ACC112 (cell line): Measurements from ENCODE around the gene EPB41L5.

Source experiments
- H2AFZ ChIP-seq: fragments of 200-600 bp; sonication (generic); one replicate; pipeline ENCODE4 v1.6.0; 2017; ENCODE audit warnings: antibody characterized with exemption, low read length; ENCODE audit not compliant: unreplicated experiment
- H3K27ac ChIP-seq: fragments of 200-600 bp; sonication (generic); 2 replicates; pipeline ENCODE4 v1.5.1; 2014; ENCODE audit warnings: low read depth, mild to moderate bottlenecking, antibody characterized with exemption, low read length, moderate library complexity
- H3K27me3 ChIP-seq: fragments of 200-600 bp; sonication (generic); 2 replicates; pipeline ENCODE4 v1.6.1; 2014; ENCODE audit warnings: mild to moderate bottlenecking, antibody characterized with exemption, low read length, moderate library complexity, mixed read lengths; ENCODE audit not compliant: insufficient read depth
- H3K36me3 ChIP-seq: fragments of 200-600 bp; sonication (generic); 2 replicates; pipeline ENCODE4 v1.6.1; 2016; ENCODE audit warnings: mild to moderate bottlenecking, antibody characterized with exemption, low read length, moderate library complexity, mixed read lengths; ENCODE audit not compliant: insufficient read depth
- H3K4me1 ChIP-seq: fragments of 200-600 bp; sonication (generic); one replicate; pipeline ENCODE4 v1.6.1; 2016; ENCODE audit warnings: low read length, mixed read lengths; ENCODE audit not compliant: insufficient read depth, unreplicated experiment, control insufficient read depth
- H3K4me3 ChIP-seq: fragments of 200-600 bp; sonication (generic); 2 replicates; pipeline ENCODE4 v1.5.1; 2014; ENCODE audit warnings: mild to moderate bottlenecking, low read depth, low read length
- H3K79me2 ChIP-seq: fragments of 200-600 bp; sonication (generic); one replicate; pipeline ENCODE4 v1.6.0; 2016; ENCODE audit warnings: low read length; ENCODE audit not compliant: control insufficient read depth, unreplicated experiment, insufficient read depth

The EPB41L5 gene

DNA sequence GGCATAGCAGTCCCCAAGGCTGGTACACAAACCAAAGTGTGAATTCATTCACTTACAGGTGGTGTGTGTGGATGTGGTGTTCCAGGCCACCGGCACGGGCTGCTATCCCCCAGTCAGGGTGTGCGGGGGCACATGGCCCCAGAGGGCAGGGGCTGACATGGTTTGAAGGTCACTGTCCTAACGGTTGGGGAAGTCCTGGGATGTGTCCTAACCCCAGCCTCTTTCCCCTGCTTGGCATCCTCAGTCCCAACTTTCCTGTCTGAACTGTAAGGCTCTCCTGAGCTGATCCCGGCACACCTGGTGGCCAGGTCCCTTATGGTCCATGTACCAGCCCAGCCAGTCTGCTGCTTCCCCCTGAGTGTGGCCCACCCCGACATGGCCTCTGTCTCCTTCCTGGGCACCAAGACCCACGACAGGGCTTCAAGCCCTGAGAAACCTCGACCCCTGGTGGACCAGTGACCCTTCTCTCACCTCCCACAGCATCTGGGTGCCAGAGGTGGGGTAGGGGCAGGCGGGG, 212.7 kb downstream of the EPB41L5 start:
- no peak overlapping the region for H3K4me3 ChIP-seq
- H3K79me2 ChIP-seq, result peaks cover 22% of the 10 kb centered on the region
- peaks cover 11% of the 10 kb centered on the region; the same call in 1 of the 2 replicates for H3K36me3 ChIP-seq
- peaks cover 28% of the 10 kb centered on the region for H3K4me1 ChIP-seq
- no peak overlapping the region for H2AFZ ChIP-seq
- no peaks in the 10 kb centered on the region for H3K27me3 ChIP-seq
- H3K27ac ChIP-seq, result no peak overlapping the region

DNA sequence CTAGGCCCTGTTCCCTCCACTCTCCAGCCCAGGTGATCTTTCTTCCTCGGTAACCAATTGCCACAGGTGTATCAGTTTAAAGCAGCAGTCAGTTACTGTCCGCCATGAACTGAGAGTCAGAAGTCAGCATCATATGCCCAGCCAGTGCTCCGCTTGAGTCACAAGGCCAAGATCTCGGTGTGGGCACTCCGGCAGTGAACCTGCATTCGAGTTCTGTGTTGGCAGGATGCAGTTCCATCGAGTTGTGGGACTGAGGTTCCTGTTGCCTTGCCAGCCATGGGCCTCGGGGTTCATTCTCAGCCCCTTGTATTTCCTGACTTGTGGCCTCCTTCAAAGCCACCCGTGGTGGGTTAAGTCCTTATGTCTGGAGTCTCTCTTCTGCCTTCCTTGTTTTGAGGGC, 213.4 kb downstream of the EPB41L5 start:
- Histone ChIP-seq H3K27ac (no peak overlapping the region), H3K4me1 (peaks cover 25% of the 10 kb centered on the region)

DNA sequence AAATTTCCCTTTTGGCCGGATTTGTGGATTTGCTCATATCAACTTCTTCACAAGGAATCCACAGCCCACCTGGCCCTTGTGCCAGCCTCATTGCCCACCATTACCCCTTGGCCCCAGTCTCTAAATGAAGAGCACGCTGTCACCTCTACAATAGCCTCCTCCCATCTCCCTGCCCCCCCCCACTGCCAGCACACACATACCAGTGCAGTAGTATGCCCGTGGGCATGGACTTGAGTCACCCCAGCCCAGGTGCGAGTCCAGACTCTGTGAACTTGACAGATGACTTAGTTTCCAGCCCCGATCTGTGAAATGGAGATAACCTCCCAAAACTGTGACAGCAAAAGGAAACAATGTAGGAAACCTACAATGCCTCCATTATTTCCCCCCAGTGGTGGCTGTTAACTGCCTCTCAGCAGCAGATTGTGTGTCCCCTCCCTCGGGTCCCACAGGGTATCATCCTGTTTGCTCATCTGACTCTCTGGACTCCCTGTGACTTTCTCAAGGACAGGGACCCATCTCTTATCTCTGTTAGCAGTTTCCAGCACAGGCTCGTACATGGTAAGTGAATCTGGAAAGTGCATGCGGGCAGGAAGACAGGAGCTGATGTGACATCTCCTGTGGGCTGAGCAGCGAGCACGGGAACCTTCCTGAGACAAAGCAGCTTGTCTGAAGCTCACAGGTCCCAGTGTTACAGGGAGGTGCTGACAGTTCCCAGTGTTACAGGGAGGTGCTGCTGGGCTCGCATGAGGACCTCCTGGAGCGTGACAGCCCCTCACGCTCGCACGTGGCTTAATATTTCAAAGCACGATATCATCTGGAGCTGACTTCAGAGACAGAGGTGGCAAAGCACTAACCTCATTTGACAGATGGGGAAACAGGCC, 214.5 kb downstream of the EPB41L5 start:
- H3K27me3 ChIP-seq, result no peaks in the 10 kb centered on the region
- H3K4me1 ChIP-seq, result peaks cover 15% of the 10 kb centered on the region
- no peak overlapping the region for H3K4me3 ChIP-seq
- no peak overlapping the region for H3K27ac ChIP-seq
- peaks cover 6% of the 10 kb centered on the region for H3K79me2 ChIP-seq
- H2AFZ ChIP-seq, result no peak overlapping the region
- peaks cover 3% of the 10 kb centered on the region; the same call in 1 of the 2 replicates for H3K36me3 ChIP-seq

More for the DNA sequence above, 213.4 kb downstream of the EPB41L5 start:
- H3K27me3 ChIP-seq, result no peaks in the 10 kb centered on the region
- peaks cover 17% of the 10 kb centered on the region for H3K79me2 ChIP-seq
- H3K36me3 ChIP-seq, result peaks cover 11% of the 10 kb centered on the region; the same call in 1 of the 2 replicates
- H3K4me3 ChIP-seq, result no peak overlapping the region
- H2AFZ ChIP-seq, result no peak overlapping the region

DNA sequence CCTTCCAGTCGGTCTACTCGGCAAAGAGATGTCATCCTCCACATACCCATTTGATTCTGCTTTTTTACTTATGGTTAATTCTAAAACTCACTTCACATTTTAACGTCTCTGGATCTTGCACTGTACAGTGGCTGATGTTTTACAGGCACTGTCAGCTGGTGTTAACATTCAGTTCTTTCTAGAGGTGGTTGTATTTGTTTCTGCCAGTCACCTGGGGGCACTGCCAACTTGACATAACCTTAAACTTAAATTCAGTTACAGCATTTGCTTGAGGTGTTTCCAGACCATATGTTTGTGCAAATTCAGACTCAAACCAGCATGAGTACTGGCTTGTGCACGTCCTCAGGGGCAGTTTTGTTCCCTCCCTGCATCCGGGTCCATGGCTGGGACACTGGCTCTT, 215.6 kb downstream of the EPB41L5 start:
- Histone ChIP-seq H3K27me3 (no peaks in the 10 kb centered on the region), H3K4me3 (no peak overlapping the region), H3K4me1 (peaks cover 11% of the 10 kb centered on the region), H3K27ac (no peak overlapping the region), H3K79me2 (no peaks in the 10 kb centered on the region), H2AFZ (no peak overlapping the region), H3K36me3 (no peaks in the 10 kb centered on the region)
